Endothelial cell (in vitro differentiated cells): Measurements from ENCODE around the gene CSTB. TPM values are rescaled to one million over a fixed set of nuclear protein-coding genes. Genes with fewer than 3 reads are reported as not detected.

Experiments
- DNase-seq: peaks from one replicate; pipeline ENCODE4 v3.0.0; 2021; ENCODE audit warnings: low spot score
- H3K27ac Mint-ChIP-seq: one replicate; pipeline ENCODE4 v1.8.0; 2021; ENCODE audit warnings: mixed read lengths, inconsistent platforms; ENCODE audit not compliant: unreplicated experiment
- H3K27me3 Mint-ChIP-seq: one replicate; pipeline ENCODE4 v1.8.0; 2021; ENCODE audit warnings: mild to moderate bottlenecking, moderate library complexity, mixed read lengths, inconsistent platforms; ENCODE audit not compliant: unreplicated experiment
- H3K36me3 Mint-ChIP-seq: one replicate; pipeline ENCODE4 v1.8.0; 2021; ENCODE audit warnings: mild to moderate bottlenecking, low read depth, mixed read lengths, inconsistent platforms; ENCODE audit not compliant: unreplicated experiment
- H3K4me1 Mint-ChIP-seq: one replicate; pipeline ENCODE4 v1.8.0; 2021; ENCODE audit warnings: mild to moderate bottlenecking, mixed read lengths, inconsistent platforms; ENCODE audit not compliant: unreplicated experiment
- H3K4me3 Mint-ChIP-seq: one replicate; pipeline ENCODE4 v1.8.0; 2021; ENCODE audit warnings: mild to moderate bottlenecking, mixed read lengths, inconsistent platforms; ENCODE audit not compliant: unreplicated experiment
- H3K9me3 Mint-ChIP-seq: one replicate; pipeline ENCODE4 v1.8.0; 2021; ENCODE audit warnings: mixed read lengths, inconsistent platforms; ENCODE audit not compliant: unreplicated experiment
- CTCF ChIP-seq: fragments of 200-600 bp; sonication (generic); IDR thresholded peaks from one replicate; pipeline ENCODE4 v1.5.0; 2021; ENCODE audit warnings: antibody characterized with exemption; ENCODE audit not compliant: unreplicated experiment
- total RNA-seq: library from RNA; stranded (reverse); fragmentation: NEBNext Ultra II Directional; extraction: Animal tissue kit (Norgen Biotek cat#: 25700); gene quantifications from one replicate; pipeline ENCODE4 v1.2.1, GENCODE V29; 2021; ENCODE audit not compliant: unreplicated experiment

Gene CSTB
- total RNA-seq, 1 donor from 2014 or later, result 66.5 TPM

GRCh38 chr21:43763901-43764523 is 12.1 kb downstream of the CSTB start:
- TF ChIP-seq CTCF, result no peak
- Mint-ChIP-seq H3K27ac (no peak overlapping the region), H3K4me3 (no peak overlapping the region)

GRCh38 chr21:43762303-43763128 is 13.6 kb downstream of the CSTB start:
- no peak overlapping the region for H3K27ac Mint-ChIP-seq
- DNase-seq, result no peak
- TF ChIP-seq CTCF, result no peak
- H3K4me3 Mint-ChIP-seq, result no peak overlapping the region
- H3K27me3 Mint-ChIP-seq, result peaks cover 2% of the 10 kb centered on the region
- H3K36me3 Mint-ChIP-seq, result peaks cover 9% of the 10 kb centered on the region
- H3K4me1 Mint-ChIP-seq, result peaks cover 4% of the 10 kb centered on the region
- H3K9me3 Mint-ChIP-seq, result no peaks in the 10 kb centered on the region

More at GRCh38 chr21:43763901-43764523, 12.1 kb downstream of the CSTB start:
- H3K27me3 Mint-ChIP-seq, result peaks cover 2% of the 10 kb centered on the region
- peaks cover 9% of the 10 kb centered on the region for H3K36me3 Mint-ChIP-seq
- H3K9me3 Mint-ChIP-seq, result no peaks in the 10 kb centered on the region
- peaks cover 18% of the 10 kb centered on the region for H3K4me1 Mint-ChIP-seq
- DNase-seq, result no peak

GRCh38 chr21:43761886-43762285 is 14.2 kb downstream of the CSTB start:
- H3K27ac Mint-ChIP-seq, result no peak overlapping the region
- no peak overlapping the region for H3K4me3 Mint-ChIP-seq
- peaks cover 2% of the 10 kb centered on the region for H3K27me3 Mint-ChIP-seq
- H3K4me1 Mint-ChIP-seq, result no peaks in the 10 kb centered on the region
- H3K9me3 Mint-ChIP-seq, result no peaks in the 10 kb centered on the region
- DNase-seq, result no peak
- no peak for TF ChIP-seq CTCF
- peaks cover 9% of the 10 kb centered on the region for H3K36me3 Mint-ChIP-seq

GRCh38 chr21:43760391-43760958 is 15.6 kb downstream of the CSTB start:
- H3K27ac Mint-ChIP-seq, result no peak overlapping the region
- peaks cover 16% of the 10 kb centered on the region for H3K36me3 Mint-ChIP-seq
- no peak for TF ChIP-seq CTCF
- peaks cover 7% of the 10 kb centered on the region for H3K27me3 Mint-ChIP-seq
- no peaks in the 10 kb centered on the region for H3K4me1 Mint-ChIP-seq
- no peak for DNase-seq
- H3K9me3 Mint-ChIP-seq, result no peaks in the 10 kb centered on the region
- peak overlapping the region; percentile 31 for H3K4me3 Mint-ChIP-seq
